Activated T-cell treated with anti-CD3 and anti-CD28 coated beads, Interleukin-2, amount 50 U/mL, for 24 hours (primary cell): ENCODE measurements around the gene AVPI1.
"Not testable (repeated sequence)": the region's sequence is repeated elsewhere in the genome, so short reads cannot be mapped to it uniquely, and the experiment has no call there.

ENCODE experiments used
- DNase-seq: peaks from one replicate; pipeline ENCODE4 v3.0.0-alpha.2; 2020
- H3K27ac Mint-ChIP-seq: 2 replicates; pipeline ENCODE4 v1.8.0; 2020; ENCODE audit warnings: mild to moderate bottlenecking, mixed read lengths
- H3K27me3 Mint-ChIP-seq: 2 replicates; pipeline ENCODE4 v1.8.0; 2020; ENCODE audit warnings: mixed read lengths
- H3K36me3 Mint-ChIP-seq: 2 replicates; pipeline ENCODE4 v1.8.0; 2020; ENCODE audit warnings: low read depth, mixed read lengths
- H3K4me1 Mint-ChIP-seq: 2 replicates; pipeline ENCODE4 v1.8.0; 2020; ENCODE audit warnings: low read depth, mixed read lengths
- H3K4me3 Mint-ChIP-seq: 2 replicates; pipeline ENCODE4 v1.8.0; 2020; ENCODE audit warnings: mild to moderate bottlenecking, moderate library complexity, mixed read lengths
- H3K9me3 Mint-ChIP-seq: 2 replicates; pipeline ENCODE4 v1.8.0; 2020; ENCODE audit warnings: mixed read lengths

Gene AVPI1

GRCh38 chr10:97703398-97704067 lies 16.5 kb upstream of the AVPI1 start:
- no peaks in the 10 kb centered on the region for H3K9me3 Mint-ChIP-seq
- H3K27me3 Mint-ChIP-seq: peaks cover 12% of the 10 kb centered on the region
- no peak overlapping the region for H3K4me3 Mint-ChIP-seq
- no peaks in the 10 kb centered on the region for H3K4me1 Mint-ChIP-seq
- H3K36me3 Mint-ChIP-seq: no peaks in the 10 kb centered on the region
- DNase-seq: no peak
- no peak overlapping the region for H3K27ac Mint-ChIP-seq

DNA sequence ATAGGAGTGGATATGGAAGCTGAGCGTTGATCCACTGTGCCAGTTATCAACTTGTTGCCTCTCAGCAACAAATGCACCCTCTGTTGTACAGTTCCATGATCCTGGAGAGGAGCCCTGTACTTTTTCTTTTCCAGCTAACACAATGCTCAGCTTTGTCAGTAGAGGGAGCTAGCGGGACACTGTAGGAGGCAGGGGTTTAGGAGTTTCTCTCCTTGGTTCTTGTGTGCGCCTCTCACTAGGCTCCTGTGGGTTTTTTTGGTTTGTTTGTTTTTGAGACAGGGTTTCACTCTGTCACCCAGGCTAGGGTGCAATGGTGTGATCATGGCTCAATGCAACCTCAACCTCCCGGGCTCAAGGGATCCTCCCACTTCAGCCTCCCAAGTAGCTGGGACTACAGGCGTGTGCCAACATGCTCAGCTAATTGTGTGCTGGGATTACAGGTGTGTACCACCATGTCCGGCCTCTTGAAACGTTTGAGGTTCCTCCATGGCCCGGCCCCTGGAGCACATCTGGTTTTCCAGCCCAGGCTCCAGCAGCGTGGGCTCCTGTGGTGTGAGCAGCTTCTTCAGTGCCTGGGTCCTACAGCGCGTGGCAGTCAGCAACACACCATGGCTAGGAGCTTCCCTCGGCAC lies 14.5 kb upstream of the AVPI1 start:
- Mint-ChIP-seq H3K9me3 (no peaks in the 10 kb centered on the region), H3K4me1 (no peaks in the 10 kb centered on the region), H3K27me3 (peaks cover 7% of the 10 kb centered on the region), H3K4me3 (no peak overlapping the region), H3K36me3 (no peaks in the 10 kb centered on the region), H3K27ac (no peak overlapping the region)
- no peak for DNase-seq

DNA sequence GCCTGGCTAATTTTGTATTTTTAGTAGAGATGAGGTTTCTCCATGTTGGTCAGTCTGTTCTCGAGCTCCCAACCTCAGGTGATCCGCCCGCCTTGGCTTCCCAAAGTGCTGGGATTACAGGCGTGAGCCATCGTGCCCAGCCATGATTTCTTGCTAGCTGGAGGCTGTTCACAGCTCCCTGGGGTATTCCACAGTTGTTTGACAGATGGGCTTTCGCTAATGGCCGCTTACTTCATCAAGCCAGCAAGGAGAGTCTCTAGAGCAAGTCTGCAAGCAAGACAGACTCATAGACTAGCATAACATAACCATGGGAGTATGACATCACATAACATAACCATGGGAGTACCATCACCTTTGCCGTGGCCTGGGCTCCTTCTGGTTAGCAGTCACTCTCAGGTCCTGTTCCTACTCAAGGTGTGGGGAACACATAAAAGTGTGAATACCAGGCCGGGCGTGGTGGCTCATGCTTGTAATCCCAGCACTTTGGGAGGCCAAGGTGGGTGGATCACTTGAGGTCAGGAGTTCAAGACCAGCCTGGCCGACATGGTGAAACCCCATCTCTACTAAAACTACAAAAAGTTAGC lies 11.1 kb upstream of the AVPI1 start:
- not testable (repeated sequence) for DNase-seq, H3K4me3 Mint-ChIP-seq, H3K36me3 Mint-ChIP-seq, H3K9me3 Mint-ChIP-seq, H3K27ac Mint-ChIP-seq, H3K4me1 Mint-ChIP-seq
- peaks cover 11% of the 10 kb centered on the region for H3K27me3 Mint-ChIP-seq

- H3K9me3 Mint-ChIP-seq: no peaks in the 10 kb centered on the region
- DNase-seq: no peak
- H3K27me3 Mint-ChIP-seq: no peaks in the 10 kb centered on the region
- no peak overlapping the region for H3K4me3 Mint-ChIP-seq
- H3K4me1 Mint-ChIP-seq: peaks cover 20% of the 10 kb centered on the region
- no peaks in the 10 kb centered on the region for H3K36me3 Mint-ChIP-seq
- no peak overlapping the region for H3K27ac Mint-ChIP-seq
These were observed 3.1 kb upstream of the AVPI1 start for GRCh38 chr10:97690133-97690532.

DNA sequence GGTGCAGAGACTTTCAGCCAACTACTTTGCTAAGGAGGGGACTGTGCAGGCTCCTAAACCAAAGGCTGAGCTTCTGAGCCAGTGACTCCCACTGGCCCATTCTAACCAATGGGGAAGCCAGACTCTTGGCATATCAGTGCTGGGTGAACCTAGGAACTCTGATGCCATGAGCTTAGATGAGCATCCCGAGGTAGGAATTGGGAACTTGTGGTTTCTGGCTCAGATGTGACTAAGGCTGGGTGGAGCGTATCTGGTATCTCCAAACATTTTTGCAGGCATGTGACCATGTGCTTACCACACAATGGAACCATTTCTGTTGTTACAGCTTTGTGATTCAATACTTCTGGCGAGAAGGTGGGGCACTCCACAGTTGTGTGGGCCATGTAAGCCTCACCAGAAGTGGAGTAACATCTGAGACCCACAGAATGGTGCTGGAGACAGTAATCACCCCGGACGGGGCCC lies 2.5 kb upstream of the AVPI1 start:
- Mint-ChIP-seq H3K4me1 (peaks cover 25% of the 10 kb centered on the region), H3K9me3 (no peaks in the 10 kb centered on the region), H3K27ac (no peak overlapping the region), H3K36me3 (no peaks in the 10 kb centered on the region), H3K4me3 (no peak overlapping the region), H3K27me3 (no peaks in the 10 kb centered on the region)
- no peak for DNase-seq

- H3K27ac Mint-ChIP-seq: peak overlapping the region; percentile 48
- DNase-seq: no peak
These were observed 1.0 kb upstream of the AVPI1 start for GRCh38 chr10:97687785-97688781.

DNA sequence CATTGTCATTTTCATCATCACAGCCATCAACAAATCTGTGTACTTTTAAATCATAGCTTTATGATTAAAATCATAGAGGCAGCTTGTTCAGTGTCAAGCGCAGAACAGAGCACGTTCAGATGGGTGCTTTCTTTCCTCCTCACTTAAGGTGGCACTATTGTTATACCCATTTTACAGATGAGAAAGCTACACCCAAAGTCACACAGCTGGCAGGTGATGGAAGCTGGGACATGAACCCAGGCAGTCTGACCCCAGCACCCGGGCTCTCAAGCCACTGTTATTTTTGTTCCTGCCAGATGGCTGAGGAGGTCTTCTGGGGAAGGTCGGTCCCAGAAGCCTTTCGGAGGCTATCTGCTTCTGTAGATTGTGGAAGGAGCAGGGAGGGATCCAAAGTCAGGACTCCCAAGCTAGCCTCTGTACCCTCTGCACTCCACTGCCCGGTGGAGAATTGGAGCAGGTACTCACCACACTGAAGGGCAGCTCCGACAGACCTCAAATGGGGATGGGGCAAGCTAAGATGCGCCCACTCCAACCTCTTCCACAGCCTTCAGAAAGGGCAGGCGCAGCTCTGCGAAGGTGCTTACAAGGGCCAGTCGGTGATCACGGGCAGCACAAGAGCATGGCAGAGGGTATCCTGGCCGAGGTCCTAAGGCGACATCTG lies 610 bp downstream of the AVPI1 start:
- Mint-ChIP-seq H3K36me3 (no peaks in the 10 kb centered on the region), H3K4me3 (peak overlapping the region; percentile 79), H3K4me1 (peaks cover 25% of the 10 kb centered on the region), H3K27me3 (no peaks in the 10 kb centered on the region), H3K9me3 (no peaks in the 10 kb centered on the region), H3K27ac (peak overlapping the region; percentile 82)
- DNase-seq: no peak

More at GRCh38 chr10:97687785-97688781, 1.0 kb upstream of the AVPI1 start:
- Mint-ChIP-seq H3K4me1 (peaks cover 25% of the 10 kb centered on the region), H3K4me3 (peak overlapping the region; percentile 64), H3K27me3 (no peaks in the 10 kb centered on the region), H3K36me3 (no peaks in the 10 kb centered on the region), H3K9me3 (no peaks in the 10 kb centered on the region)

GRCh38 chr10:97685395-97685958 lies 1.6 kb downstream of the AVPI1 start:
- H3K4me1 Mint-ChIP-seq: peaks cover 25% of the 10 kb centered on the region
- no peak overlapping the region for H3K4me3 Mint-ChIP-seq
- no peak overlapping the region for H3K27ac Mint-ChIP-seq
- no peaks in the 10 kb centered on the region for H3K36me3 Mint-ChIP-seq
- no peaks in the 10 kb centered on the region for H3K9me3 Mint-ChIP-seq
- no peak for DNase-seq
- no peaks in the 10 kb centered on the region for H3K27me3 Mint-ChIP-seq

GRCh38 chr10:97684866-97685394 lies 2.1 kb downstream of the AVPI1 start:
- no peaks in the 10 kb centered on the region for H3K36me3 Mint-ChIP-seq
- H3K27ac Mint-ChIP-seq: no peak overlapping the region
- H3K4me3 Mint-ChIP-seq: no peak overlapping the region
- peaks cover 25% of the 10 kb centered on the region for H3K4me1 Mint-ChIP-seq
- no peak for DNase-seq
- no peaks in the 10 kb centered on the region for H3K9me3 Mint-ChIP-seq
- H3K27me3 Mint-ChIP-seq: no peaks in the 10 kb centered on the region

- H3K27ac Mint-ChIP-seq, H3K9me3 Mint-ChIP-seq, H3K36me3 Mint-ChIP-seq, H3K27me3 Mint-ChIP-seq, H3K4me3 Mint-ChIP-seq, DNase-seq: not testable (repeated sequence)
- H3K4me1 Mint-ChIP-seq: peaks cover 25% of the 10 kb centered on the region
These were observed 2.7 kb downstream of the AVPI1 start for GRCh38 chr10:97684368-97684713.

DNA sequence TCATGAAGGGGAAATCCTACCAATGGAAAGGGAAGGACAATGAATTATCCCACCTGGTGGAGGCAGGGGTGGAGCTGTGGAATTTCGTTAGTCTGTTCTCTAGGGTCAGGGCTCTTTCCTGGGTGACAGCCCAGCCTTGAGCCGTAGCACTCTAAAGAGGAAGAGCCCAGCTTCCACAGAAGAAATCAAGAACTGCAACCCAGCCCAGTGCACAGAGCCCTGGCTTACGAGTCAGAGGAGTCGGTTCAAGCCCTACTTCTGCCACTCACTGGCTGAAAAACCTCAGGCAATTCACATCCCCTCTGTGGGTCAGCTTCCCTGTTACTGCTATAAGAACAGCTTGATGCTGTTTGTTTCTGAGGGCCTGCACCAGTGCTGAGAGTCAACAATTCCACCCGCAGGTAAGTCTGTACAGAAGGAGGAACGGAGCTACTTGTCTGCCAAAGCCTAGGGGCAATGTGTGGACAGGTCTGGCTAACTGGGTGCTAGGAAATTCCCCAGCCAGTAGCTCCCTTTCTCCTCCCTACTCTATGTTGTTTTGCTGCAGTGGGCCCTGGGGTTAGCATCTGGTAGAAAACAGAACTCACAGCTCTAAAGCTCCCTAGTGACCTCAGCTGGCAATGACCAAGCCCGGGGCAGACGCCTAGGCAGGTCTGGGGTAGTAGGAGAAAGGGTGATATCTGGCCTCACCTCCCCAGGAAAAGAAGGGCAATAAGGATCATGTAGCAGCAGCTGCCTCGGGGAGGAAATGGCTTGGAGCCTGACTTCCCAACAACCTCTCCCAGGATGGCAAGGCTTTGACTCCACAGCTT lies 3.3 kb downstream of the AVPI1 start:
- no peaks in the 10 kb centered on the region for H3K9me3 Mint-ChIP-seq
- no peak overlapping the region for H3K4me3 Mint-ChIP-seq
- H3K36me3 Mint-ChIP-seq: no peaks in the 10 kb centered on the region
- H3K4me1 Mint-ChIP-seq: peaks cover 25% of the 10 kb centered on the region
- H3K27me3 Mint-ChIP-seq: no peaks in the 10 kb centered on the region
- DNase-seq: no peak
- no peak overlapping the region for H3K27ac Mint-ChIP-seq

DNA sequence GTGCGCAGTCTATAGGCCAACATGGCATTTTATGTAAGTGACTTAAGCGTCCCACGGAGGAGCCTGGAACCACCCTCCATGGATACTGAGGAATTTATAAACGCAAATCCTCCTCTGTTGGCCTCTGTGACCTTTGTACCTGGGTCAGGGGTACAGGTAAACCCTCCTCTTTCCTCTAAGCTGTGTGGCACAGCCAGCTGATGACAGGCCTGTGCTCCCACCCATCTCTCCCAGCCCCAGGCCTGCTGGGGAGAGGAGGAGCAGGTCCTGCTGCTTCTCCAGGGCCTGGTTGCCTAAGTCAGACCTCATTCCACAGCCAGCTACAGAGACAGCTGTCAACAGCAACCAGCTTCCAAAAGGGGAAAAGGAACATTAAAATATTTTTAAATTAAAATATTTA lies 5.0 kb downstream of the AVPI1 start:
- no peak for DNase-seq
- Mint-ChIP-seq H3K4me3 (no peak overlapping the region), H3K27me3 (no peaks in the 10 kb centered on the region), H3K4me1 (peaks cover 18% of the 10 kb centered on the region), H3K27ac (no peak overlapping the region), H3K36me3 (no peaks in the 10 kb centered on the region), H3K9me3 (no peaks in the 10 kb centered on the region)

- H3K4me1 Mint-ChIP-seq: peaks cover 4% of the 10 kb centered on the region
- H3K27me3 Mint-ChIP-seq: no peaks in the 10 kb centered on the region
- no peak for DNase-seq
- no peak overlapping the region for H3K27ac Mint-ChIP-seq
- H3K36me3 Mint-ChIP-seq: peaks cover 17% of the 10 kb centered on the region
- H3K4me3 Mint-ChIP-seq: no peak overlapping the region
- no peaks in the 10 kb centered on the region for H3K9me3 Mint-ChIP-seq
These were observed 7.4 kb downstream of the AVPI1 start for GRCh38 chr10:97679594-97679993.
